Thoracic aorta (tissue), 2 donors: ENCODE data around the gene SERP2. TPM values are rescaled to one million over a fixed set of nuclear protein-coding genes. Genes with fewer than 3 reads are reported as not detected.

Source experiments
- ATAC-seq: fragments of 150-250 bp; one replicate; pipeline ENCODE4 v1.8.0; 2017; ENCODE audit warnings: low read depth; ENCODE audit not compliant: insufficient number of reproducible peaks, low FRiP score
- DNase-seq: peaks from one replicate; pipeline ENCODE4 v3.0.0-alpha.2; 2020; ENCODE audit warnings: low spot score
- H3K27ac ChIP-seq, 2 donors: fragments of 200-600 bp; sonication (generic); 1 replicate in 1 of 2; 2 replicates in 1 of 2; pipeline ENCODE4 v1.5.1; 2016; ENCODE audit warnings: mild to moderate bottlenecking in 2 of 2, moderate library complexity in 2 of 2
- H3K27me3 ChIP-seq: fragments of 200-600 bp; sonication (generic); replicated peaks from 2 replicates; pipeline ENCODE4 v1.6.0; 2016; ENCODE audit warnings: mild to moderate bottlenecking; ENCODE audit not compliant: insufficient read depth
- H3K36me3 ChIP-seq: fragments of 200-600 bp; sonication (generic); one replicate; pipeline ENCODE4 v1.5.1; 2016
- H3K4me1 ChIP-seq, 2 donors: fragments of 200-600 bp; sonication (generic); 1 replicate in 1 of 2; 2 replicates in 1 of 2; pipeline versions ENCODE4 v1.5.1 to v1.6.0; 2016; ENCODE audit warnings: low read depth in 2 of 2, mild to moderate bottlenecking in 1 of 2; ENCODE audit not compliant: control insufficient read depth in 1 of 2
- H3K4me3 ChIP-seq: fragments of 200-600 bp; sonication (generic); 2 replicates; pipeline ENCODE4 v1.5.1; 2016; ENCODE audit warnings: mild to moderate bottlenecking
- H3K9me3 ChIP-seq: fragments of 200-600 bp; sonication (generic); 2 replicates; pipeline ENCODE4 v1.5.1; 2016
- total RNA-seq, 2 donors: library from RNA; depleted of rRNA; stranded (reverse); fragments of >200 nt; gene quantifications; one replicate each; pipeline versions ENCODE4 v1.1.0 to v1.2.3, GENCODE V29; 2016
- TF ChIP-seq, protein P1 (sequence below): fragments of 200-600 bp; sonication (generic); IDR thresholded peaks from one replicate; pipeline ENCODE4 v1.5.1; 2019; ENCODE audit warnings: antibody characterized with exemption

The SERP2 gene
- total RNA-seq, 2 donors from 2014 or later: 3.8 to 3.9 TPM

DNA sequence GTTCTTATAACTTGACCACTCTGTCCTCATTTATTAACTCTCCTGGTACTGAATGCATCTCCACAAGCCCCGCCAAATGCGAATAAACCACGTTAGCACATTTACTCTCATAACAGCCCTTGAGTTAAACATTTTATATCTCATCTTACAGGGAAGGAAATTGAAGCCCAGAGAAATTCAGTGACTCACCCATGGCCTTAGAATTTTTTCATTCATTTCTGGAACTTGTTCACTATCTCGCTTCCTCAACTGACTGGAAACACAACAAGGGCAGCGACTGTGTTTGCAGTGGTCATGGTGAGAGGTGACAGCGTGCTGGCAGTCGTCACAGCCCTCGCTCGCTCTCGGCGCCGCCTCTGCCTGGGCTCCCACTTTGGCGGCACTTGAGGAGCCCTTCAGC lies 39.5 kb downstream of the SERP2 start:
- H3K27me3 ChIP-seq: no peaks in the 10 kb centered on the region
- TF ChIP-seq, protein P1, sequence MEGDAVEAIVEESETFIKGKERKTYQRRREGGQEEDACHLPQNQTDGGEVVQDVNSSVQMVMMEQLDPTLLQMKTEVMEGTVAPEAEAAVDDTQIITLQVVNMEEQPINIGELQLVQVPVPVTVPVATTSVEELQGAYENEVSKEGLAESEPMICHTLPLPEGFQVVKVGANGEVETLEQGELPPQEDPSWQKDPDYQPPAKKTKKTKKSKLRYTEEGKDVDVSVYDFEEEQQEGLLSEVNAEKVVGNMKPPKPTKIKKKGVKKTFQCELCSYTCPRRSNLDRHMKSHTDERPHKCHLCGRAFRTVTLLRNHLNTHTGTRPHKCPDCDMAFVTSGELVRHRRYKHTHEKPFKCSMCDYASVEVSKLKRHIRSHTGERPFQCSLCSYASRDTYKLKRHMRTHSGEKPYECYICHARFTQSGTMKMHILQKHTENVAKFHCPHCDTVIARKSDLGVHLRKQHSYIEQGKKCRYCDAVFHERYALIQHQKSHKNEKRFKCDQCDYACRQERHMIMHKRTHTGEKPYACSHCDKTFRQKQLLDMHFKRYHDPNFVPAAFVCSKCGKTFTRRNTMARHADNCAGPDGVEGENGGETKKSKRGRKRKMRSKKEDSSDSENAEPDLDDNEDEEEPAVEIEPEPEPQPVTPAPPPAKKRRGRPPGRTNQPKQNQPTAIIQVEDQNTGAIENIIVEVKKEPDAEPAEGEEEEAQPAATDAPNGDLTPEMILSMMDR: no peak
- no peaks in the 10 kb centered on the region for H3K4me1 ChIP-seq
- no peaks in the 10 kb centered on the region for H3K9me3 ChIP-seq
- H3K36me3 ChIP-seq: no peaks in the 10 kb centered on the region
- DNase-seq: no peak
- no peak for ATAC-seq
- no peak overlapping the region for H3K4me3 ChIP-seq
- H3K27ac ChIP-seq: no peak overlapping the region

DNA sequence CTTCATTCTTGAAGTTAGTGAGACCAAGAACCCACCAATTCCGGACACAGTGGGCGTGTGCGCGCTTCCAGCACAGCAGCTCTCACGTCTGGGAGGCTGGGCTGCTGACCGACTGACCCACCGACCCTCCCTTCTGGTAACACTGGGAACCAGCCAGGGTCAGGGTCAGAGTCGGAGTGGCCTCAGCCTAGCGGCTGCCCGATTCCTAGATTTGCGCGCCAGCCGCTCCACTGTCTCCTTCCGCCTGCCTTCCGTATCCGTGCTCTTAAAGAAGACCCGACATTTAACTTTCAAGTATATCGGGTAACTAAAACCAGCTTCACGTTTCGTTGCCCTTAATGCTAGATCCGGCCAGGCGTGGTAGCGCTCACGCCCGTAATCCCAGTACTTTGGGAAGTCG lies 41.1 kb downstream of the SERP2 start:
- H3K27ac ChIP-seq: no peak overlapping the region
- TF ChIP-seq, protein P1: no peak
- H3K9me3 ChIP-seq: no peaks in the 10 kb centered on the region
- DNase-seq (no peak), ATAC-seq (no peak)
- H3K36me3 ChIP-seq: no peaks in the 10 kb centered on the region
- no peak overlapping the region for H3K4me3 ChIP-seq
- H3K27me3 ChIP-seq: no peaks in the 10 kb centered on the region
- H3K4me1 ChIP-seq: no peaks in the 10 kb centered on the region

- Histone ChIP-seq H3K27ac (no peak overlapping the region), H3K9me3 (no peaks in the 10 kb centered on the region), H3K4me3 (no peak overlapping the region), H3K4me1 (no peaks in the 10 kb centered on the region), H3K36me3 (no peaks in the 10 kb centered on the region), H3K27me3 (no peaks in the 10 kb centered on the region)
- DNase-seq (no peak), ATAC-seq (no peak)
- TF ChIP-seq, protein P1: no peak
Measured at GRCh38 chr13:44415815-44416214, 42.2 kb downstream of the SERP2 start.

GRCh38 chr13:44416301-44416700 lies 42.7 kb downstream of the SERP2 start:
- no peaks in the 10 kb centered on the region for H3K9me3 ChIP-seq
- H3K27ac ChIP-seq: no peak overlapping the region
- TF ChIP-seq, protein P1: no peak
- DNase-seq (no peak), ATAC-seq (no peak)
- H3K4me1 ChIP-seq: no peaks in the 10 kb centered on the region
- no peak overlapping the region for H3K4me3 ChIP-seq
- H3K36me3 ChIP-seq: no peaks in the 10 kb centered on the region
- no peaks in the 10 kb centered on the region for H3K27me3 ChIP-seq

- H3K36me3 ChIP-seq: no peaks in the 10 kb centered on the region
- TF ChIP-seq, protein P1: no peak
- H3K4me3 ChIP-seq: no peak overlapping the region
- H3K27ac ChIP-seq: no peak overlapping the region
- no peaks in the 10 kb centered on the region for H3K4me1 ChIP-seq
- H3K27me3 ChIP-seq: no peaks in the 10 kb centered on the region
- ATAC-seq: no peak
- no peaks in the 10 kb centered on the region for H3K9me3 ChIP-seq
- DNase-seq: no peak
Measured at GRCh38 chr13:44416744-44417143, 43.1 kb downstream of the SERP2 start.
